CD4-positive, alpha-beta T cell treated with Interleukin-1 beta for 1 hour (primary cell): Measurements from ENCODE around the gene SOWAHA.
"Not testable (repeated sequence)": the region's sequence is repeated elsewhere in the genome, so short reads cannot be mapped to it uniquely, and the experiment has no call there.

Source experiments
- DNase-seq, 2 donors: peaks; one replicate each; pipeline ENCODE4 v3.0.0-alpha.2; 2020 to 2022

Gene SOWAHA

GRCh38 chr5:132778129-132778528 is 35.0 kb upstream of the SOWAHA start:
- DNase-seq: no peak

GRCh38 chr5:132778856-132779255 is 34.2 kb upstream of the SOWAHA start:
- no peak for DNase-seq

DNA sequence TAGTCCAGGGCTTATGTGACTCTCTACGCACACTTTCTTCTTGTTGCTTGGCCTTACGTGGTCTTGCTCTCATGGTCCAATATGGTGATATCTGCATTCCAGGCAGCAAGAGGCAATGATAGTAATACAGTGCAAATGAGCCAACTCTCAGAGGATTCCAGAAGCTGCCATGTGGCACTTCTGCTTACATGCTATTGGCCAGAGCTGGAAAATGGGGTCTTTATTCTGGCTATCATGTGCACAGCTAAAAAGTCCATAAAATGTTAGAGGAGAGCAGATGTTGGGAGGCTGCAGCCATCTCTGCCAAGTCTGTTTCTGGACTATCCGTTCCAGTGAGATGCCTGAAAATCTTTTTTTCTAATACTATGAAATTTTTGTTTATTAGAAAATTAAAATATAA is 33.1 kb upstream of the SOWAHA start:
- DNase-seq: no peak

DNA sequence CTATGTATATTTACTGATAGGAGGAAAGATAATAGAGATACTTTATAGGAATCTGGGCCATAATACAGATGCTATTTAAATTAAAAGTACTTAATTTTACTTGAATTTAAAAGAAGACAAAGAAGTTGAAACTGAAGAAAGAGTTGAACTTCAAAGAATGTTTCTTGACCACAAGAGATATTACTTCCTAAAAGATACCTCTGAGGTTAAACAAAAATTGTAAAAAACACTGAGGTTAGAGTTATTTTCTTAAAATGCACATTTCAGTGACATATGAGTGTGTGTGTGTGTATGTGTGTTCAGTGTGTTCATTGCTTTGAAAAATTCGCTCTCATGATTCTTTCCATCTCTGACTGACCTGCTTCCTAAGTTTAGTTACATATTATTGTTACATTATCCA is 32.5 kb upstream of the SOWAHA start:
- no peak for DNase-seq

GRCh38 chr5:132781029-132781428 is 32.1 kb upstream of the SOWAHA start:
- no peak for DNase-seq

DNA sequence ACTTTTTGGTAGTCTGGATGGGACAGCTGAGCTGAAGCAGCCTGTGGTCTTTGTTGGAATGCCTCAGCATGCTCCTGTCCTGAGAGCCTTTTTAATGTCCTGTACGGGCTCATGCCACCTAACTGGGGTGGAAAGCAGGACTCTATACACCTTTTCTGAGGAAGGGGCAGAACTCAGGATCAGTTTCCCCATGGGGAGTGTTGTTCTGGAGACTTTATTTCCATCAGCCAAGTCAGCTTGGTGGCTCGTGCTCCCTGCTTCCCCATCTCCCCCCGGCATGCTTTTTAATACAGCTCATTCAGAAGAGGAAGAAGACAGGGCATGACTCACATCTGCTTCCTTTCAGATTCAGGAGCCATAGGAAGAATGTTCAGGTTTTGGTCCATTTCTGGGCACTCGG is 31.0 kb upstream of the SOWAHA start:
- no peak for DNase-seq

DNA sequence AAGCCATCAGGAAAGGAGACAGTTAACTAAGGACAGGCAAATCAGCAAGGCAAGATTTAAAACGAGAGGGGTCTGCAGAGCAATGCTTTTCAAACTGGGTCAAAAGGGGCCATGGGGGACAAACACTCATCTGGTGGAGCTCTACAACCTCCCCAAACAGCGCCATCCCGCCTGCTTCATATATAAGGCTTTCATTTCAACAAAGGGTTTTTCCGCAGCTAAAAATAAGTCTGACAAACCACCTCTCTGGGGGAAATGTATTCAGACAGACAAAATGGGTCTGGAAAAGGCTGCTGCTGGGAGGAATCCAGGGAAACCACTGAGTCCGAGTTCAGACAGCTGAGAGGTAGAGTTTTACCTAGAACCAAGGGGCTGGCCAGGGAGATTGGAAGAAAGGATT is 27.7 kb upstream of the SOWAHA start:
- no peak for DNase-seq

DNA sequence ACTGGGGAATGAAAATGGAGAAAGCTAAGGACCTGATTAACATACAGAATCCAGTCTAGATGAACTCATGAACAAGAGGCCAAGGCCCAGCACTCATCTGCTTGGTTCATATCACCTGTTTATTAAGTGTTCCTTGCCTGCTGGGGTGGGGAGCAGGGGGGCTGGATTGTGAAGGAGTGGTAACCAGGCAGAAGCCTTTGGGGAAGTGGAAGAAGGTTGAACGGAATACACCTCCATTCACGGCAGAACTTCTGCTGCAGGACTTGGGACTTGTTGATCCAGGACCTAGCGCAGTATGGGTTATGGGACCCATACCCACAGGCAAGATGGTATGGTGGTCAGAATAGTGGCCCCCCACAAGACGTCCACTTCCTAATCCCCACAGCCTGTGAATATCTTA is 27.2 kb upstream of the SOWAHA start:
- no peak for DNase-seq

- DNase-seq: no peak
Measured at GRCh38 chr5:132787076-132787475, 26.0 kb upstream of the SOWAHA start.

DNA sequence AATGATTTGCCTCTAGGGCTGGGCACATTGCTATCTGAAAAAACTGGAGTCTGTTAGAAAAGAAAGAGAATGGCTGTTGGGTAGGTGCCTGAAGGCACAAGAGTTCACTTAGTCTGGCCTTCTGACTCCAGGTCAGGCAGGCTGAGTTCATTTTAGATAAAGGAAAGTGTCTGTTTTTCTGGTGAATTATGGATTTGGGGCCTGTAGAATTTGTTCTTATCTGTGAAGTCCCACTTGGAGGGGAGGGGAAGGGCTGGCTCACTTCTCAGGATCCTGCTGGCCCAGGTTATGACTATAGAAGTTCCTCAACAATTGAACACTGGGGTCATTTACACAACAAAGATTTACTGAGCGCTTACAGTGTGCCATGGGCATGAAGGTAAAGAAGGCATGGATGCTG is 24.6 kb upstream of the SOWAHA start:
- DNase-seq: no peak

- DNase-seq: no peak
Measured at GRCh38 chr5:132788990-132789886, 23.9 kb upstream of the SOWAHA start.

DNA sequence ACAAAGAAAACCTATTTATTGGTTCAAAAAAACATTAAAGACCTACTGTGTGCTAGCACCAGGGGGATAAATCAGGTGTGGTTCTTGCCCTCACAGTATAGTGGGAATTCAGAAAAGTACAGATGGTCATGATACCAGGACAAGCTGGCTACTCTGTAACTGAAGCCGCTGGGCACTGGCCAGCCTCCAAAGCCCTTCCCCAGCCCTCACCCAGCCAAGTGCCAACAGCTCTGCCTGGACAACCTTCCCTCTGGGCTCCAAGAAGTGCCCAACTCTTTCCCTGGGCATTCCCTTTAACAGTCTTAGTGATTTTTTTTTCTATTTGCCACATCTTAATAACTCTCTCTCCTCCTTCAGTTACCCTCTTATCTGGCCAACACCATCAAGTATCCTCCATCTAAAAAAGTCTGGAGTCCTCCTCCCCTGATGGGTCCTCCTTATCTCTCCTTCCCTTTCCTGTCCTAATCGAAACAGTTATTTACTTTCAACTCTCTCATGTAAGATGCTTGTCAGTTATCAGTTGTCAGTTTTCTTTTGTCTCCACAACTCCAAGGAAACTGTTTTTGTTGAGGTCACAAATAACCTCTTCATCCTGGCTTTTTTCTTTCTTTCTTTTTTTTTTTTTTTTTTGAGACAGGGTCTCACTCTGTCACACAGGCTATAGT is 22.8 kb upstream of the SOWAHA start:
- no peak for DNase-seq

DNA sequence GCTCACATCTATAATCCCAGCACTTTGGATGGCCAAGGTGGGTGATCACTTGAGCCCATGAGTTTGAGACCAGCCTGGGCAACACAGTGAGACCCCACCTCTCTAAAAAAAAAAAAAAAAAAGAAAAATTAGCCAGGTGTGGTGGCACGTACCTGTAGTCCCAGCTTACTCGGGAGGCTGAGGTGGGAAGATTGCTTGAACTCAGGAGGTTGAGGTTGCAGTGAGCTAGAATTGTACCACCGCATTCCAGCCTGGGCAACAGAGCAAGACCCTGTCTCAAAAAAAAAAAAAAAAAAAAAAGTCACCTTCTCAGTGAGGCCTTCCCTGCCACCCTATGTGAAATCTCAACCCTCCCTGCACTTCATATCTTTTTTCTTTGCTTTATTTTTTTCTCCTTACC is 22.1 kb upstream of the SOWAHA start:
- DNase-seq: no peak

DNA sequence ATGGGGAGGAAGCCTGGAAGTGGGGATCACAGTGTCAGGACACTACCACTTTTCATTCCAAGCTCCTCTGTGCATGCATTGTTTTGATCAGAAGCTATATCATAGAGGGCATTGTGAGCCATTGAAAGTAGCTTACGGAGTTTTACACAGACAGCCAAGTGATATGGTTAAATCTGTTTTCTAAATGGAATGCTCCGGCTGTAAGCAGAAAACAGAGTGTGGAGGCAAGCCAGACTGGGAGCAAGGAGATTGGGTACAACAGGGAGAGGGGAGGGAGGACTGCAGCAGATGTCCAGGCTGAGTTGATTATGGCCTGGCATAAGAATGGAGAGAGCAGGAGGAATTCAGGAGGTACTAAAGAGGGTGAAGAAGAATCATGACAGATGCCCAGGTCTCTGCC is 15.5 kb upstream of the SOWAHA start:
- DNase-seq: no peak

DNA sequence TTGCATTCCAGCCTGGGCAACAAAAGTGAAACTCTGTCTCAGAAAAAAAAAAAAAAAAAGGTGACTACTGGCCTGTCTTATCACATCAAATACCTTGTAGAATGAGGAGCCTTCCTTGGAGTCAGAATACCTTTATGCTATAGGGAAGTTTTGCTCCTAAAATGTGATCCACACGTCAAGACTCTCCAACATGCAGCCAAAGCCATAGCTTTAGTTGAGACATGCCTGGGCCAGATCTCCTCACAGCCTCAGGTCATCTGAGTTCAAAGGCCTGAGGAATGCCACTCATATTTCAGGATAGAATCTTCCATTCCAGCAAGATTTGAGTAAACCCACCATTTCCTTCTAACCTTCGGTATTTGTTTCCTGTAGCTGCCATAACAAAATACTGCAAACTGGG is 13.7 kb upstream of the SOWAHA start:
- DNase-seq: no peak

- DNase-seq: no peak
Measured at GRCh38 chr5:132800545-132800944, 12.6 kb upstream of the SOWAHA start.

GRCh38 chr5:132802044-132802684 is 10.9 kb upstream of the SOWAHA start:
- DNase-seq: no peak

DNA sequence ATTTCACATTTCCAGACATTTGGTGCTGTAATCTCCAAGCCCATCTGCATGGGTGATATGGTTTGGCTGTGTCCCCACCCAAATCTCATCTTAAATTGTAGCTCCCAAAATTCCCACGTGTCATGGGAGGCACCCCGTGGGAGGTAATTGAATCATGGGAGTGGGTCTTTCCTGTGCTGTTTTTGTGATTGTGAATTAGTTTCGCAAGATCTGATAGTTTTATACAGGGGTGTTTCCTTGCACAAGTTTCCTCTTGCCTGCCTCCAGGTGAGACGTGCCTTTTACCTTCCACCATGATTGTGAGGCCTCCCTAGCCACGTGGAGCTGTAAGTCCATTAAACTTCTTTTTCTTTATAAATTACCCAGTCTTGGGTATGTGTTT is 10.4 kb upstream of the SOWAHA start:
- not testable (repeated sequence) for DNase-seq

DNA sequence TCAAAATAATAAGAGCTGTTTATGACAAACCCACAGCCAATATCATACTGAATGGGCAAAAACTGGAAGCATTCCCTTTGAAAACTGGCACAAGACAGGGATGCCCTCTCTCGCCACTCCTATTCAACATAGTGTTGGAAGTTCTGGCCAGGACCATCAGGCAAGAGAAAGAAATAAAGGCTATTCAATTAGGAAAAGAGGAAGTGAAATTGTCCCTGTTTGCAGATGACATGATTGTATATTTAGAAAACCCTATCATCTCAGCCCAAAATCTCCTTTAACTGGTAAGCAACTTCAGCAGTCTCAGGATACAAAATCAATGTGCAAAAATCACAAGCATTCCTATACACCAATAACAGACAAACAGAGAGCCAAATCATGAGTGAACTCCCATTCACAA is 8.9 kb upstream of the SOWAHA start:
- not testable (repeated sequence) for DNase-seq

DNA sequence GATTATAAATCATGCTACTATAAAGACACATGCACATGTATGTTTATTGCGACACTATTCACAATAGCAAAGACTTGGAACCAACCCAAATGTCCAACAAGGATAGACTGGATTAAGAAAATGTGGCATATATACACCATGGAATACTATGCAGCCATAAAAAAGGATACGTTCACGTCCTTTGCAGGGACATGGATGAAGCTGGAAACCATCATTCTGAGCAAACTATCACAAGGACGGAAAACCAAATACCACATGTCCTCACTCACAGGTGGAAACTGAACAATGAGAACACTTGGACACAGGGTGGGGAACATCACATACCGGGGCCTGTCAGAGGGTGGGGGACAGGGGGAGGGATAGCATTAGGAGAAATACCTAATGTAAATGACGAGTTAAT is 7.2 kb upstream of the SOWAHA start:
- DNase-seq: not testable (repeated sequence)

- not testable (repeated sequence) for DNase-seq
Measured at GRCh38 chr5:132806804-132807162, 6.3 kb upstream of the SOWAHA start.

DNA sequence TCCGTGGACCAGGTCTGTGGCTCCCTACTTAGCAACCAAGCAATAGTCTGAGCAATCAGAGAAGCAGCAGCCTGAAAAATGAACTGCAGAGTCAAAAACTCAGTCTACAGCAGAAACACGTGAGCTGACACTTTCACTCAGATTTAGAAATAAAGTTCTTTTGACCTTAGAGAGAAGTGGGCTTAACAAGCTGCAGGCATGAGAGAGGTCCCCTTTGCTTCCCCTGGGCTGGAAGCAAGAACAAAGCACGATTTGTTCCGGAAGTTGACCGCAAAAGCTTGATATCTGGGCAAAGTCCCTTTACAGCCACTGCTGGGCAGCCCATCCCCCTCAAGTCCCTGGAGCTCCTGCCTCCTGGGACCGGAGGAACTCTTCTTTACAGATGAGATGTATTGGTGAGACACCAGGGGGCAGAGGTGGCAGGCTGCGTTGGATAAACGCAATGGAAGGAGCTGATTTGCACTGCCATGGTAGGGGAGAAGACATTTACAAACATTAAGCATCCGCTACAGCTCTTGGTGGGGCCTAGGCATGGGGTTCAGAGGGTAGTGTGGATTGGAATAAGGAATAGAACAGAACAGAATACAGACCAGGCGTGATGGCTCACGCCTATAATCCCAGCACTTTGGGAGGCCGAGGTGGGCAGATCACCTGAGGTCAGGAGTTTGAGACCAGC is 5.8 kb upstream of the SOWAHA start:
- DNase-seq: no peak

- no peak for DNase-seq
Measured at GRCh38 chr5:132808448-132808847, 4.7 kb upstream of the SOWAHA start.

DNA sequence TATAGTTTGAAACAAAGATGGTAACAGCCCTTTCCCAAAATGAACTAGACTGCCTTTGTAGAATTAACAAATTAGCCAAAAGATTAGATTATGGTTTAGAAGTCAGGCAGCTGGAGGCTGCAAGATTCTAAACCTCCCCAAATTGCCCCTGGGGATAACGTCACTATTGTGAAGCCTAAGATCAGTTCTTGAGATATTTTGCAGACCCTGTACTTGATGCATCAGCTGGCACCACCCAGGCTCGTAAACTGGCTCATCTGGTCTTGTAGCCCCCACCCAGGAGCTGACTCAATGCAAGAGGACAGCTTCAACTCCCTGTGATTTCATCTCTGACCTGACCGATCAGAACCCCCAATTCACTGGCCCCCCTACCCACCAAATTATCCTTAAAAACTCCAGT is 4.2 kb upstream of the SOWAHA start:
- DNase-seq: no peak
